ENCODE results near the gene TRIM6.
"Not testable (repeated sequence)": the region's sequence is repeated elsewhere in the genome, so short reads cannot be mapped to it uniquely, and the experiment has no call there.

The TRIM6 gene

GRCh38 chr11:5596607-5597201 is at the start of gene TRIM6:
Gene TRIM6, plus strand, starts transcription at chr11:5596637. Its CDS starts 261 bp downstream, at chr11:5596898.
- Mint-ChIP-seq H3K4me3 (peak within 1 kb of the TSS; percentile 82), H3K36me3 (ENCODE audit: low read depth) (no peaks in the 10 kb centered on the region), H3K27me3 (no peaks in the 10 kb centered on the region), H3K27ac (no peak within 1 kb of the TSS), H3K9me3 (no peaks in the 10 kb centered on the region), H3K4me1 (ENCODE audit: low read depth) (peaks cover 11% of the 10 kb centered on the region)

DNA sequence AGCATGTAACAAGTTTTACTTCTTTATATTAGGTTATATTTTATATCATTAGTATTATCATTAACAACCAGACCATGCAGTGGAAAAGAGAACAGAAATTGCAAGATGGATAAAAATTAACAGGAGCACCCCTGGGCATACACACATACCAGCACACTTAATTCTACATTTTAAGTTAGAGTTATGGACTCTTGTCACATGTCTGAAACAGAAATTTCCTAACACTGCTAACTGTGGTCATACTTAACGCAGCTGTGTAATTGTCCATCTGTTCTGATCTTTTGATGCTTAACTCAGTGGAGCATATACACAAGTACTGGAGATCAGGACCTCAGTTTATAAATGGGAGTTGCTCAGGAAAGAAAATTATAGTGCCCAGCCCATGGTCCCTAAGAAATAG is 48.5 kb upstream of the TRIM6 start:
- Mint-ChIP-seq H3K27me3 (peaks cover 3% of the 10 kb centered on the region), H3K4me3 (no peak overlapping the region), H3K9me3 (no peaks in the 10 kb centered on the region)

DNA sequence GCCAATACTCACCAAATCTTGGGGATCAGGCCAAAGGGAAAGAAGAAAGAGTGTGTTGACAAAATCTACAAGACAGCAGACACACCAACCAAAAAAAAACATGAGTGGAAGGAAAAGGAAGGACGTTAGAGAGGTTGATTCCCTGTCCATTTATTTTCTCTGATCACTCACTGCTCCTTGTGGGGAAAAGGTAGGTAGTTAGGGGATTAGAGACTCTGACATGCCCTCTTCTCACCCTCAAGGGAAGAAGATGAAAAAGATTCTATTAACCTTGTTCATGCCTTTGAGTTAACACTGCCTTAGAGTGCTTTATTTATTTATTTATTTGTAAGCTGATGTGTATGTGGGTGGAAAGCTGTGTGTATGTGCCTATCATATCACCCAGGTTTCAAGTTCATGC is 48.0 kb upstream of the TRIM6 start, which contains the start of gene OR52H1:
Gene OR52H1 (minus strand): TSS at position 101 of the 400 bp plus-strand sequence. CDS start 3,035 bp downstream, outside the sequence.
- H3K36me3 Mint-ChIP-seq (ENCODE audit: low read depth): no peaks in the 10 kb centered on the region
- H3K27ac Mint-ChIP-seq: no peak within 1 kb of the TSS
- no peaks in the 10 kb centered on the region for H3K4me1 Mint-ChIP-seq (ENCODE audit: low read depth)
- no peak within 1 kb of the TSS for H3K4me3 Mint-ChIP-seq
- H3K9me3 Mint-ChIP-seq: no peaks in the 10 kb centered on the region
- peaks cover 3% of the 10 kb centered on the region for H3K27me3 Mint-ChIP-seq

More for the DNA sequence above, 48.5 kb upstream of the TRIM6 start:
- Mint-ChIP-seq H3K27ac (no peak overlapping the region), H3K36me3 (ENCODE audit: low read depth) (no peaks in the 10 kb centered on the region), H3K4me1 (ENCODE audit: low read depth) (no peaks in the 10 kb centered on the region)

- Mint-ChIP-seq H3K27ac (no peak overlapping the region), H3K27me3 (peaks cover 3% of the 10 kb centered on the region), H3K4me3 (no peak overlapping the region), H3K4me1 (ENCODE audit: low read depth) (no peaks in the 10 kb centered on the region), H3K36me3 (ENCODE audit: low read depth) (no peaks in the 10 kb centered on the region), H3K9me3 (no peaks in the 10 kb centered on the region)
Observed at GRCh38 chr11:5550440-5551095, 45.9 kb upstream of the TRIM6 start.

DNA sequence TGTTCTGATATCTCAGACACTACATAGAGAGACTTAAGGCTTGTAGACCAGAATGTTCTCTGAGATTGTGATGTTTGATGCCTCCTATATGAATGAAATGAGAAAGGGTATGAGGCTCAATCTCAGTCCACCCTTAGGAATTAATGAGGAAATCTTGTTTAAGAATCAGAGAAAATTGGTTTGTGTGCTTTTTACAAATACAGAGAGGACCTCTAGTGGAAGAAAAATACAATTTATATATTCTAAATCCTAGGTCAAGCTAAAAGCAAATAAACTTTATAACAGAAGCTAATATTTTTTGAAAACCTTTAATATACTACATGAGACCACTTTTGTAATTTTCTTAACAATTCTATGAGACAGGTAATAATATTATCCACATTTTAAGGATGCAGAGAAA is 43.1 kb upstream of the TRIM6 start:
- H3K27me3 Mint-ChIP-seq: peaks cover 6% of the 10 kb centered on the region
- no peak overlapping the region for H3K4me3 Mint-ChIP-seq
- no peaks in the 10 kb centered on the region for H3K4me1 Mint-ChIP-seq (ENCODE audit: low read depth)
- no peaks in the 10 kb centered on the region for H3K9me3 Mint-ChIP-seq
- H3K27ac Mint-ChIP-seq: no peak overlapping the region
- H3K36me3 Mint-ChIP-seq (ENCODE audit: low read depth): no peaks in the 10 kb centered on the region

DNA sequence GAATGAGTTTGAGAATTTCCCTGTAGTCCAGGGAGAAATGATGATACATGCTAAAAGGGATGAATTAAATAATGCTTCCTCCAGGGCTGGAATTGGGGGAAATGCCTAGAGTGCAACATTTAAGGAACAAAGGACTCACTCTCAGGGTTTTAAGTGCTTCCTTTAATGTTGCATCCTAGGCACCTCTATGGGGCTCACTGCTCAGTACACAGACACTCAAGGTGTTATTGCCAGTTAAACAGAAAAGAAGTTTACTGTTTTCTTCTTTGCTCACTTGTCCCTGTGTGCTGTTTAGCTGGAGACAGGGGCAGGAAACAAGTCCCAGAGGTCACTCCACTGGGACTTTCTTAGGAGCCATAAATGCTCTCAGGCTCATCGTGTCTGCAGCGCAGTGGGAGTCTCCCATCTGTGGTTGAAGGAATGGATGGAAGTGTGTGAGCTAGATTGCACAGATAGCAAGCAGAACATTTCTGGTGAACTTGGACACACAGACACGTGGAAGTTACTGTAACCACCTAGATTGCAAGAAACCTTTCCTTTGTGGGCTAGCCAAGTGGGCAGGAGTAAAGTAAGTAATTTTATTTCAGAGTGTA is 39.7 kb upstream of the TRIM6 start:
- Mint-ChIP-seq H3K27ac (no peak overlapping the region), H3K36me3 (ENCODE audit: low read depth) (no peaks in the 10 kb centered on the region), H3K4me1 (ENCODE audit: low read depth) (no peaks in the 10 kb centered on the region), H3K4me3 (no peak overlapping the region), H3K9me3 (no peaks in the 10 kb centered on the region), H3K27me3 (peaks cover 12% of the 10 kb centered on the region)

- H3K4me1 Mint-ChIP-seq (ENCODE audit: low read depth): no peaks in the 10 kb centered on the region
- peaks cover 13% of the 10 kb centered on the region for H3K27me3 Mint-ChIP-seq
- no peaks in the 10 kb centered on the region for H3K9me3 Mint-ChIP-seq
- H3K36me3 Mint-ChIP-seq (ENCODE audit: low read depth): no peaks in the 10 kb centered on the region
- no peak overlapping the region for H3K4me3 Mint-ChIP-seq
- no peak overlapping the region for H3K27ac Mint-ChIP-seq
Observed at GRCh38 chr11:5557751-5558150, 38.7 kb upstream of the TRIM6 start.

- Mint-ChIP-seq H3K27me3 (peaks cover 13% of the 10 kb centered on the region), H3K36me3 (ENCODE audit: low read depth) (no peaks in the 10 kb centered on the region), H3K4me3 (no peak overlapping the region), H3K9me3 (peaks cover 6% of the 10 kb centered on the region), H3K4me1 (ENCODE audit: low read depth) (peaks cover 8% of the 10 kb centered on the region), H3K27ac (no peak overlapping the region)
Observed at GRCh38 chr11:5564259-5565019, 32.0 kb upstream of the TRIM6 start.

GRCh38 chr11:5574654-5575053 is 21.8 kb upstream of the TRIM6 start:
- no peak overlapping the region for H3K4me3 Mint-ChIP-seq
- peaks cover 3% of the 10 kb centered on the region for H3K36me3 Mint-ChIP-seq (ENCODE audit: low read depth)
- H3K4me1 Mint-ChIP-seq (ENCODE audit: low read depth): peaks cover 9% of the 10 kb centered on the region
- H3K9me3 Mint-ChIP-seq: no peaks in the 10 kb centered on the region
- H3K27ac Mint-ChIP-seq: no peak overlapping the region
- no peaks in the 10 kb centered on the region for H3K27me3 Mint-ChIP-seq

- Mint-ChIP-seq H3K9me3 (no peaks in the 10 kb centered on the region), H3K27me3 (no peaks in the 10 kb centered on the region), H3K36me3 (ENCODE audit: low read depth) (peaks cover 3% of the 10 kb centered on the region), H3K4me3 (no peak overlapping the region), H3K4me1 (ENCODE audit: low read depth) (peaks cover 9% of the 10 kb centered on the region), H3K27ac (no peak overlapping the region)
Observed at GRCh38 chr11:5575152-5575551, 21.3 kb upstream of the TRIM6 start.

GRCh38 chr11:5577101-5577500 is 19.3 kb upstream of the TRIM6 start:
- no peak overlapping the region for H3K4me3 Mint-ChIP-seq
- H3K4me1 Mint-ChIP-seq (ENCODE audit: low read depth): no peaks in the 10 kb centered on the region
- no peaks in the 10 kb centered on the region for H3K36me3 Mint-ChIP-seq (ENCODE audit: low read depth)
- no peaks in the 10 kb centered on the region for H3K9me3 Mint-ChIP-seq
- no peak overlapping the region for H3K27ac Mint-ChIP-seq
- no peaks in the 10 kb centered on the region for H3K27me3 Mint-ChIP-seq

GRCh38 chr11:5580577-5580976 is 15.9 kb upstream of the TRIM6 start, which contains the start of gene OR52B6:
Gene OR52B6, plus strand, starts transcription at chr11:5580877. Its CDS starts 0 bp downstream, at chr11:5580877.
- H3K4me3 Mint-ChIP-seq: no peak within 1 kb of the TSS
- H3K36me3 Mint-ChIP-seq (ENCODE audit: low read depth): peaks cover 3% of the 10 kb centered on the region
- no peaks in the 10 kb centered on the region for H3K4me1 Mint-ChIP-seq (ENCODE audit: low read depth)
- H3K9me3 Mint-ChIP-seq: no peaks in the 10 kb centered on the region
- H3K27ac Mint-ChIP-seq: no peak within 1 kb of the TSS
- peaks cover 3% of the 10 kb centered on the region for H3K27me3 Mint-ChIP-seq

GRCh38 chr11:5581014-5581413 is 15.4 kb upstream of the TRIM6 start:
- Mint-ChIP-seq H3K27me3 (peaks cover 3% of the 10 kb centered on the region), H3K4me3 (no peak overlapping the region), H3K36me3 (ENCODE audit: low read depth) (peaks cover 3% of the 10 kb centered on the region), H3K4me1 (ENCODE audit: low read depth) (no peaks in the 10 kb centered on the region), H3K27ac (no peak overlapping the region), H3K9me3 (no peaks in the 10 kb centered on the region)

- H3K27me3 Mint-ChIP-seq; H3K27ac Mint-ChIP-seq; H3K4me1 Mint-ChIP-seq (ENCODE audit: low read depth); H3K4me3 Mint-ChIP-seq; H3K9me3 Mint-ChIP-seq; H3K36me3 Mint-ChIP-seq (ENCODE audit: low read depth): not testable (repeated sequence)
Observed at GRCh38 chr11:5584458-5584857, 12.0 kb upstream of the TRIM6 start.

- not testable (repeated sequence) for H3K4me1 Mint-ChIP-seq (ENCODE audit: low read depth); H3K4me3 Mint-ChIP-seq; H3K9me3 Mint-ChIP-seq; H3K27me3 Mint-ChIP-seq; H3K27ac Mint-ChIP-seq; H3K36me3 Mint-ChIP-seq (ENCODE audit: low read depth)
Observed at GRCh38 chr11:5589906-5590305, 6.5 kb upstream of the TRIM6 start.
